ENCODE measurements around the gene SURF4.

Gene SURF4

DNA sequence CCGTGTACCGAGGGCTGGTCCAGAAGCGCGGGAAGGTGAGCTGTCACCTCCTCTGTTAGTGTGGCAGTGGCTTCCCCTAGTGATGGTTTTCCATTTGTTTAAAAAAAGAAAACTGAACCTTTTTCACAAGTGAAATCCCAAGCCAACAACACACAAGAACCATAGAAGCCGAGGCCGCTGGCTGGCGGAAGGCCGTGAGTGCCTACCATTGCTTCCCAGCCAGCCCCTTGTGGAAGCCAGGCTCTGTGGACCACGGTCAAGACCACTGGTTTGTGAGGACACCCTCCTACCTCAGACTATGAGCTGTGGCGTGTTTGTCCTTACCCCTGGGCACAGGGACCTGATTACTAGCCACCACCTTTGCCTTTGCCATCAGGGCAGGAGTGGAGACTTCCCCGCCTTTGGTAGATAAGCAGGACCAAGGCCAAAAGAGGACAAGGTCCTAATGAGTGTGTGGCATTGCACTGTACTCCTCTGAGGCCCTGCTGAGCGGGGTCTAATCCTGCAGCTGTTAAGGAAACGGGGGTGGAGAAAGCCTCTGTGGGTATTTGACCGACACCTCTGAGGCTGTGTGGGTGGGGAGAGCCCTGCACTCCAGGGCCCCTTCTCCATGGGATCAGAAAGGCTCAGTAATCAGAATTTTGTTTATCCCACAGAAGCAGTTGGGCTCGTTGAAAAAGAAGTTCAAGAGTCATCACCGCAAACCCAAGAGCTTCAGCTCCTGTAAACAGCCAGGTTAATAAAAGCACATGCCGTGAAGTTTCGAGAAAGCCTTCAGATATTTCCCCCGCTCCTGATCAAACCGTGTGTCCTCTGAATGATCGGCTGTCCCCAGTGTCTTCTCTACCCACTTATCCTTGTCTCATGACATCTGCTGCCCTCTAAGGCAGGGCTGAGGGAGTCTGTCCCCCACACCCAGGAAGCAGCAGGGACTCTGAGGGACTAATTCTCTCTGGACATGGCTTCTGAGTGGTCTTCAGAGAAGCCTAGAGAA, 15.2 kb downstream of the SURF4 start:
- TF ChIP-seq ZBTB7A (IDR thresholded peaks at IDR 0.05; ENCODE audit: low read depth) (no peak), NFIC (IDR thresholded peaks at IDR 0.05) (no peak), TEAD4 (IDR thresholded peaks at IDR 0.05) (no peak), FOXM1 (IDR thresholded peaks at IDR 0.05; ENCODE audit: borderline replicate concordance, low read depth) (no peak), TAF1 (IDR thresholded peaks at IDR 0.05; ENCODE audit: low read depth) (no peak), EGR1 (IDR thresholded peaks at IDR 0.05) (no peak), EP300 (IDR thresholded peaks at IDR 0.05; ENCODE audit: borderline replicate concordance) (no peak), TCF12 (IDR thresholded peaks at IDR 0.05; ENCODE audit: low read depth) (no peak), CREB1 (IDR thresholded peaks at IDR 0.05; ENCODE audit: low read depth) (no peak), USF1 (IDR thresholded peaks at IDR 0.05) (no peak), YY1 (IDR thresholded peaks at IDR 0.05; ENCODE audit: low read depth) (no peak), CEBPB (IDR thresholded peaks at IDR 0.05) (no peak), REST (IDR thresholded peaks at IDR 0.05; ENCODE audit: low read depth) (no peak), RAD21 (IDR thresholded peaks at IDR 0.05; ENCODE audit: low read depth) (no peak)
- TF ChIP-seq, protein P1, sequence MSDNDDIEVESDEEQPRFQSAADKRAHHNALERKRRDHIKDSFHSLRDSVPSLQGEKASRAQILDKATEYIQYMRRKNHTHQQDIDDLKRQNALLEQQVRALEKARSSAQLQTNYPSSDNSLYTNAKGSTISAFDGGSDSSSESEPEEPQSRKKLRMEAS (IDR thresholded peaks at IDR 0.05): no peak

DNA sequence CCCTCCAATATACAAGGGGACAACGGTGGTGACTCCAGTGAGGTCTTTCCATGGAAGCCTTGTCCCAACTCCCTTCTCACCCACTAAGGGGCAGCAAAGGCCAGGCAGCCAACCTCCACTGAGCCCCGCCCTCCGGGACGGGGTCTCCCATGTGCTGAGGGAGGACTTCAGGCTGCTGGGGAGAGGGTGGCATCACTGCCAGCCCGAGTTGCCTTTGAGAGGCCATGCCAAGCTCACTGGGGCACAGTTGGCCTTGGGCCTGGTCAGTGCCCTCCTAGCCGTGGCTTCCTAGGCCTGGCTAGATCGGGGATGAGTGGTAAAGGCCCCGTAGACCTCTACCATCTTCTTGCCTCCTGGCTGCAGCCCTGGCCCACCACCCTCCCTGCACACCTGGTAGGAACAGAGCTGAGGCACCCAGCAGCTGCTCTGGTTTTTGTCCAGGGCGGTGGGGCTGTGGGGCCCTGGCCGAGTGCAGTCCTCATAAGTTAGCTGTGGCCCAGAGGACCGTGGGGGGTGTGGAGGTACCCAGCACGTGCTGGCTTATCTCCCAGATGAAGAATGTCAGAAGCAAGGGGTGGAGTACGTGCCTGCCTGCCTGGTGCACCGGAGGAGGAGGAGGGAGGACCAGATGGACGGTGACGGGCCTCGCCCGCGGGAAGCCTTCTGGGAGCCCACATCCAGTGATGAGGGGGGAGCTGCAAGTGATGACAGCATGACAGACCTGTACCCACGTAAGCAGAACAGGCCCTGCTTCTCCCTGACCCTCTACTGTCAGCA, 16.3 kb downstream of the SURF4 start:
- TF ChIP-seq USF1 (IDR thresholded peaks at IDR 0.05) (no peak), CEBPB (IDR thresholded peaks at IDR 0.05) (no peak), EP300 (IDR thresholded peaks at IDR 0.05; ENCODE audit: borderline replicate concordance) (no peak), RAD21 (IDR thresholded peaks at IDR 0.05; ENCODE audit: low read depth) (peak; percentile 37), FOXM1 (IDR thresholded peaks at IDR 0.05; ENCODE audit: borderline replicate concordance, low read depth) (no peak), NFIC (IDR thresholded peaks at IDR 0.05) (no peak)
- TF ChIP-seq, protein P1 (IDR thresholded peaks at IDR 0.05): no peak

DNA sequence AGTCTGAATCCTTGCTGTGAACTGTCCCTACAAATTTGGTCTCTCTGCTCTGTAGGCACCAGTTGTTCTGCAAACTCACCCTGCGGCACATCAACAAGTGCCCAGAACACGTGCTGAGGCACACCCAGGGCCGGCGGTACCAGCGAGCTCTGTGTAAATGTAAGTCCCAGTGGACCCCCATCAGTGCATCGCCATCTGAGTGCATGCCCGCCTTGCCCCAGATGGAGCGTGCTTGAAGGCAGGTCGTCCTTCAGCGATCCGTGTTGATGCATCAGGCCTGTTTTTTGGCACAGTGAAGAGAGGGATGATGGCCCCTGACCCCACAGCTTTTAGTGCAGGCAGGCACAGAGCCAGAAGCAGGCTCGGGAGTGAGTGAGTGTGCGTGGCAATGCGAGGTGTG, 18.2 kb downstream of the SURF4 start:
- TF ChIP-seq EP300 (IDR thresholded peaks at IDR 0.05; ENCODE audit: borderline replicate concordance): no peak
- TF ChIP-seq ZBTB7A (IDR thresholded peaks at IDR 0.05; ENCODE audit: low read depth): no peak
- TF ChIP-seq USF1 (IDR thresholded peaks at IDR 0.05): no peak
- TF ChIP-seq RAD21 (IDR thresholded peaks at IDR 0.05; ENCODE audit: low read depth): no peak
- TF ChIP-seq CREB1 (IDR thresholded peaks at IDR 0.05; ENCODE audit: low read depth): no peak
- no peak for TF ChIP-seq YY1 (IDR thresholded peaks at IDR 0.05; ENCODE audit: low read depth)
- TF ChIP-seq, protein P1 (IDR thresholded peaks at IDR 0.05): no peak
- TF ChIP-seq REST (IDR thresholded peaks at IDR 0.05; ENCODE audit: low read depth): no peak
- TF ChIP-seq NFIC (IDR thresholded peaks at IDR 0.05): no peak

- TF ChIP-seq FOXM1 (IDR thresholded peaks at IDR 0.05; ENCODE audit: borderline replicate concordance, low read depth) (no peak), CREB1 (IDR thresholded peaks at IDR 0.05; ENCODE audit: low read depth) (no peak), RAD21 (IDR thresholded peaks at IDR 0.05; ENCODE audit: low read depth) (peak; percentile 8; the same call in 1 of the 2 replicates), EGR1 (IDR thresholded peaks at IDR 0.05) (peak; percentile 95), USF1 (IDR thresholded peaks at IDR 0.05) (peak; percentile 42; the same call in 1 of the 2 replicates), TCF12 (IDR thresholded peaks at IDR 0.05; ENCODE audit: low read depth) (0 out of 2 replicates have a peak, but pooled peaks have one; percentile 23), YY1 (IDR thresholded peaks at IDR 0.05; ENCODE audit: low read depth) (peak; percentile 90), TEAD4 (IDR thresholded peaks at IDR 0.05) (no peak), TAF1 (IDR thresholded peaks at IDR 0.05; ENCODE audit: low read depth) (peak; percentile 71), ZBTB7A (IDR thresholded peaks at IDR 0.05; ENCODE audit: low read depth) (no peak)
- TF ChIP-seq, protein P1 (IDR thresholded peaks at IDR 0.05): peak; percentile 42; the same call in 1 of the 2 replicates
Observed at GRCh38 chr9:133356391-133357091, 19.3 kb downstream of the SURF4 start, which contains the start of the genes SURF1 and SURF2. Gene SURF1 (minus strand): TSS chr9:133356487. CDS start chr9:133356453, 34 bp downstream. Gene SURF2 (plus strand): TSS chr9:133356550. CDS start chr9:133356593, 43 bp downstream.

Data from Ishikawa (cell line).